HG03378 (cell line): Measurements from ENCODE around the gene LSM4.

Experiments used
- ATAC-seq: cut with Tn5 transposase; IDR thresholded peaks from one replicate; pipeline ENCODE4 v1.9.1; 2021; ENCODE audit warnings: mild to moderate bottlenecking, moderate library complexity; ENCODE audit not compliant: unreplicated experiment

LSM4 gene

DNA sequence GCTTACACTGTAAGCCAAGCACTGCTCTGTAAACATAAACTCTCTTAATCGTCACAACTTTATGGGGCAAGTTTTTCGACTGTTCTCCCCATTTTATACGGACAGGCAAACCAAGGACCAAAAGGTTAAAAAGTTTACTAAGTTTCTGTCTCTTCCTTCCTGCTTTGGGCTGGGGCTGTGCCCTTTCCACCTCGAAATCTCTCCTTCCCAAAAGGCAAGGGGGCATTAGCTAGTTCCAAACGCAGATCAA is 43.7 kb downstream of the LSM4 start:
- ATAC-seq, result no peak

DNA sequence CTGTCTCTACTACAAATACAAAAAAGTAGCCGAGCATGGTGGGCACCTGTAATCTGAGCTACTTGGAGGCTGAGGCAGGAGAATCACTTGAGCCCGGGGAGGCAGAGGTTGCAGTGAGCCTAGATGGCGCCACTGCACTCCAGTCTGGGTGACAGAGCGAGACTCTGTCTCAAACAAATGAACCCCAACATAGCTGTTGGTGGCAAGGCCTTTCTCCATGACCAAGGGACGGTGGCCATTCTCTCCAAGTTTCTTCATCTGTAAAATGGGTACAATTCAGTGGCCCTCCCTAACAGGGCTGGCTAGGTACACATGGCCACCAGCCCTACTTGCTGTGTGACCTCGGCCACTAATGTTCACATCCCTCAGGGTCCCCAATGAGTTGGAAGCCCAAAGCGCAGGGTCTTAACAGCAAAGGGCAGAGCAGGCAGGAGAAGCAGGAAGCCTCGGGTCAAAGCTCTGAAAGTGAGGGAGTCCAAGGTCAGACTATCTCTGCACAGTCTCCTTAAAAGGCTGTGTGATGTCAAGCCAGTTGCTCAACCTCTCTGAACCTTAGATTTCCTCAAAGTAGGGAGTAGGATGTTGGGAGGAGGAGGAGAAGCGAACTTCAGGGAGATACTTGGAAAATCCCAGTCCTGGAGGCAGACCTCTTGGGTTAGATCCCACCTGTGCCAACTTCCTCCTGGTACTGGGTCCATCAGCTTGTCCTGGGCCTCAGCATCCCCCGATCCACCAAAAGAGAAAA is 44.2 kb downstream of the LSM4 start:
- no peak for ATAC-seq

DNA sequence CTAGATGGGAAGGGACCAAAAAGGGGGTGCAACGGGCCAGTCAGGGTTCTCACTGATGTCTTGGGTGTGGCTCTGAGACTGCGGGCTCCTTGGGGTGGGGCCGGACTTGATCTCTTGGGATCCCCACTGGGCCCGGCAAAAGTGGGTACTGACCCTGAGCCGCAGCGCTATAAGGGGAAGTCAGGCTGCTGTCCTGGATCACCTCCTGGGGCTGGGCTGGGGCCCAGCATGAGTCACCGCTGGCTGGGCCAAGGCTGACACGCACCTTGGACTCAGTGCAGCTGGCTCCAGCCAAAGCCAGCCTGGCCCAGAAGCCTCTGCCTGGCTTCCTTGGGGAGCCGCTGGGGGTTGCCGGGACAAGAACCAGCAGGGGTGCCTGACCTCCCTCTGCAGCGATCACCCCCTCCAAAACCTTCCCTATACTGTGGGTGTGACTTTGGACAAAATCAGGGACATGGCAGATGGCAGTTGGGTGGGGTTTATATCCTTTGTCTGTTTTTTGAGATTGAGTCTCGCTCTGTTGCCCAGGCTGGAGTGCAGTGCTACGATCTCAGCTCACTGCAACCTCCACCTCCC is 48.0 kb downstream of the LSM4 start:
- no peak for ATAC-seq

DNA sequence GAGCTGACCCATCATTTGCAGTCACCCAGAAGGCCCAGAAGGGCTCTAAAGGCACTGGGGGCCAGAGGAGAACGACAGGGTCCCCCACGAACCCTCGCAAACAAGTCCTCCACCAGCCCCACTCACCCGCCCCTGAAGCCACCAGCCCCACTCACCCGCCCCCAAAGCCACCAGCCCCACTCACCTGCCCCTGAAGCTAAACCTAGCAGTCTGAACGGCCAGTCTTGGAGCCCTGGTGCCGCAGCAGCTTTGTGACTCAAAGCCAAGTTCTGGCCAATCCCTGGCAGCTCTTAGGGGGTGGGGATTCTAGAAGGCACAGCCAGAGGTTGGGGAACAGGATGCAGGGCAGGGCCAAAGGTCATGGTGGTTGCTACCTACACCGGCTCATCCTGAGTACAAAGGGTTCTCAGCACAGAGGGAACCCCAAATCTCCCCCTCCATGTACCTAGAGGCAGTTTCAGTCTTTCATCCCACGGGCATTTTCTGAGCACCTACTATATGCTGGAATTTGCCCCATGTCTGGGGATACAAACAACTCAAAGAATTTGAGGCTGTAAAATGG is 48.6 kb downstream of the LSM4 start, which contains the start of gene IQCN:
Gene IQCN, minus strand, starts transcription at position 234 of the 562 bp plus-strand sequence. CDS start 4,974 bp downstream, outside the sequence.
- no peak for ATAC-seq

DNA sequence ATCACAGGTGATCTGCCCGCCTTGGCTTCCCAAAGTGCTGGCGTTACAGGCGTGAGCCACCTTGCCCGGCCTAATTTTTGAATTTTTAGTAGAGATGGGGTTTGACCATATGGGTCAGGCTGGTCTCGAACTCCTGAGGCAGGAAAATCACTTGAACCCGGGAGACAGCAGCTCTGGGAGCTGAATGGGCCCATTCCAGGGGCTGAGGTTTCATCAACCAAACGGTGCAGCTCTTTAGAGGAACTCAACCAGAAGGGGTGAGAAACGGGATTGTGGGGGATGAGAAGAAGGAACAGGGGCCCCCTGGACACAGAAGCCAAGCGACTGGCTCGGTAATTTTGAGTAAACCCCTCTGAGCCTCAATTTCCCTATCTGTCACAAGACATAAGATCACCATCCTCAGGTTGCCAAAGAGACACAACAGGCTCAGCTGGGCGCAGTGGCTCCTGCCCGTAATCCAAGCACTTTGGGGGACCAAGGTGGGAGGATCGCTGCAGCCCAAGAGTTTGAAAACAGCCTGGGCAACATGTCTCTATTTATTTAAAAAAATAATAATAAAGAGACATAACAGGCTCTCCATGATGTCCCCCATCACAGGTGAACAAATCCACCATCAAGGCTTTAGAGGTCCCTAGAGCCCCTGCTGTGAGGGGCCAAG is 49.2 kb downstream of the LSM4 start:
- ATAC-seq, result no peak

DNA sequence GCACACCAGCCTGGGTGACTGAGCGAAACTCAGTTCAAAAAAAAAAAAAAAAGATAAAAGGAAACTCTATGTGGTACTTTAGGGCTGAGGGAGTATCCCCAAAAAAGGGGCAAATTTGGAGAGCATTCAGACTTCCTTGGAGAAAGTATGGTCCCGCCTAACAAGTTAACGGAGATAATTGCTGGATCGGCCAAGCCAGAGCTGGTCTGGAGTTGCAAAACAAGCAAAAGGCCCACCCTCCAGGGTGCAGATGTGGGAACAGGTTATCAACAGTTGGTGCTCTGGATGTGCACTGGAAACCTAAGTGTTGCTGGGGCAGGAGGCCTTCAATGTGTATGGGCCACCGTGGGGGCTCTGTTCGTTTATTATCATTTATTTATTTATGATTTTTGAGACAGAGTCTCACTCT is 51.4 kb downstream of the LSM4 start:
- ATAC-seq, result no peak

DNA sequence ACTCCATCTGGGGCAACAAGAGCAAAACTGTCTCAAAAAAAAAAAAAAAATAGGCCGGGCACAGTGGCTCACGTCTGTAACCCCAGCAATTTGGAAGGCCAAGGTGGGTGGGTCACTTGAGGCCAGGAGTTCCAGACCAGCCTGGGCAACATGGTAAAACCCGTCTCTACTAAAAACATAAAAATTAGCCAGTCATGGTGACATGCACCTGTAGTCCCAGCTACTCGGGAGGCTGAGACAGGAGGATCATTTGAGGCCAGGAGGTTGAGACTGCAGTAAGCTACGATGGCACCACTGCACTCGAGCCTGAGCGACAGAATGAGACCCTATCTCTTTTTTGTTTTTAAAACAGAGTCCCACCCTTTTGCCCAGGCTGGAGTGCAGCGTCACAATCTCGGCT is 52.5 kb downstream of the LSM4 start:
- ATAC-seq, result no peak

DNA sequence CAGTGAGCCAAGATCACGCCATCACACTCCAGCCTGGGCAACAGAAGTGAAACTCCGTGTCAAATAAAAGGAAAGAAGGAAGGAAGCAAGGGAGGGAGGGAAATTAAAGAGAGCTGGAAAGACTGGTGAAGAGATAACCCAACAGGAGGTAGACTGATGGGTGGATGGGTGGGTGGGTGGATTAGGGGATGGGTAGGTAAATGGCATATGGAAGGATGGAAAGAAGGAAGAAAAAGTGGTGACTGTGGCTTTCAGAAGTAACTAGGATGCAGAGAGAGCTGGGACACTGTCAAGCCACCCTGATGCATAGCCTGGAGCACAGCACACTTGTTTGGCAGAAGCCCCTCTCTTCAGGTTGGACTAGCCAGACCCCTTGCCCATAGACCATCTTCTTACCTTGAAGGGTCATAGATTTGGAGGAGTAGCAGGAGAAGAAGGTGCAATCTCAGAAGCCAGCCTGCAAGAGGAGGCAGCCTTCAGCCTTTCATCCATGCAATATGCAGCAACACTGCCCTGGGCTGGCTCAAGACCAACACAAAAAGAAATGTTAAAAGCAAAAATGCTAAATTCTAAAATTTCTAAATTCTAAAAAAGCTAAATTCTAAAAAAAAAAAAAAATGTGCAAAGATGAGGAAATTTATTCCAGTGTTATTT is 53.7 kb downstream of the LSM4 start:
- no peak for ATAC-seq

DNA sequence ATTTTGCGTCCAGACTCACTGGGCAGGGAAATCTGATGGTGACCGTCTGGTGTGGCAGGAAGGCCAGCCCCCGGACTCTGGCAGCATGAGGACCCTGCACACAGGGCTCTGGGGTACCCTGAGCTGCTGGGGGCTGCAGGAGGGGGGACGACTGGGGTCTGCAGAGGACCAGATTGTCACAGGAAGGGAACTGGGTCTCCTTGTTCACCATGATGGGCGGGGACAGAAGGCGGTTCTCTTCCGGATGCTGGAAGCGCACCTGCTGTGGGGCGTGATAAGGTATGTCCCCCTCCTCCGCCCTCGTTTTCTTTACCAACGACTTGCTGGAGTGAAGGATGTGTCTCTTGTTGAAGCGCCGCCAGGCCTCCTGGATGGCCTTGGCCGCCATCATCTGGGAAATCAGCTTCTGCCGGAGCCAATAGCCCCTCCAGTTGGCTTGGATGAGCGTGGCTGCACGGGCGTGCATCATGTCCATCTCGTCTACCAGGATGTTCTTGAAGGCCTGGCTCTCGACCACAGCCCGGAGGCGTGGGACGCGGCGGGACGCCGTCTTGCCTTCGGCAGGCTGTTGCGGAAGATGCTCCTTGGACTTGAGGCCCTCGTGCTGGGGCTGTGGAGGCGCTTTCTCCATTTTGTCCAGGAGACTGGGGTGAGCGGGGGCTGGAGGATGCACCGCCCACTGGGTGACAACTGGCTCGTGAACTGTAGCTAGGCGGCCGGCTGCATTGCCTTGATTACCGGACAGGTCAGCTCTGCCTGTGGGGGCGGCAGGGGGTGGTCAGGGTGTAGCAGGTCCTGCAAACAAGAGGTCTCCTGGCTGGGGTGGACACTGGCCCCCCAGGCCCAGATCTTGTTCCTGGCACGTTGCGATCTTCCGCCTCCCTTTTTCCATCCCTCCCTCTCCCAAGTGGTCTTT is 55.8 kb downstream of the LSM4 start:
- ATAC-seq, result no peak

DNA sequence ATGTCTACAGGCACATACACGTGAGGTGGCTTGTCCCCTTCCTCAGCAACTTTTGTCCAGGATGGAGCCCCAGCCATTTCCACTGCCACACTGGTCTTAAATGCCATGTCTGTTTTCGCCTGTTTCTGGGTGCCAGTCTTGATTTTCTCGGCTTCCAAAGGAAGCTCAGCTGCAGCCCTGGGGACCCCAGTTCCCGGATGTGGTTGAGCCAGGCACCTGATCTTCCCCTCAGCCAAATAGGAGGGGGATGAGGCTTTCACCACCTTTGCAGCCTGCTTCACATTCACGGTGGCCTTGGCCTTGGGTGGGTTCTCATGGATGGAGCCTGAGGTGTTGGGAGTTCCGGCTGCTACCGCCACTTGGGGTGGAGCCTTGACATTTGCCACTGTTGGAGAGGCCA is 57.3 kb downstream of the LSM4 start:
- no peak for ATAC-seq

DNA sequence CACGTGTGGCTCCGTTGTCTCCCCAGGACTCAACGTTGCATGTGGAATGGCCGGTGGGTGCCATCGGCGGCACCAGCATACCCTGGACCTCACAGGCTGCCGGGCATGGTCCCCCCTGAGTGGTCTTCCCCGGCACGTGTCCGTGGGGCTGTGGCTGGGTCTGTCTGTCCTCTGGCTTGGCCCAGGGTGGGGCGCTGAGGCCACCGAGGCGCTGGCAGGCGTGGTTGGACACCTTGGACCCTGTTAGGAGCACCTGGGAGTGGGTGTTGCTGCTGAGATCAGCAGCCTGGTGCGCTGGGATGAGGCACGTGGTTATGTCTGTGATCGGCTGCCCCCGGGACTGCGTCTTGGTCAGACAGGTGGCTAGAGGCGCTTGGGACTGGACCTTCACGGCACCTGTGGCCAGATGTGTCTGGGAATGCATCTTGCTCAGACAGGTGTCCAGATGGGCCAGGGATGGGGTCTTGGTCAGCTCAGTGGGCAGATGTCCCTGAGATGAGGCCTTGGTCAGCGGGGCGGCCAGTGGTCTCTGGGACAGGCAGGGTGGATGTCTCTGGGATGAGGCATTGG is 57.8 kb downstream of the LSM4 start:
- no peak for ATAC-seq

DNA sequence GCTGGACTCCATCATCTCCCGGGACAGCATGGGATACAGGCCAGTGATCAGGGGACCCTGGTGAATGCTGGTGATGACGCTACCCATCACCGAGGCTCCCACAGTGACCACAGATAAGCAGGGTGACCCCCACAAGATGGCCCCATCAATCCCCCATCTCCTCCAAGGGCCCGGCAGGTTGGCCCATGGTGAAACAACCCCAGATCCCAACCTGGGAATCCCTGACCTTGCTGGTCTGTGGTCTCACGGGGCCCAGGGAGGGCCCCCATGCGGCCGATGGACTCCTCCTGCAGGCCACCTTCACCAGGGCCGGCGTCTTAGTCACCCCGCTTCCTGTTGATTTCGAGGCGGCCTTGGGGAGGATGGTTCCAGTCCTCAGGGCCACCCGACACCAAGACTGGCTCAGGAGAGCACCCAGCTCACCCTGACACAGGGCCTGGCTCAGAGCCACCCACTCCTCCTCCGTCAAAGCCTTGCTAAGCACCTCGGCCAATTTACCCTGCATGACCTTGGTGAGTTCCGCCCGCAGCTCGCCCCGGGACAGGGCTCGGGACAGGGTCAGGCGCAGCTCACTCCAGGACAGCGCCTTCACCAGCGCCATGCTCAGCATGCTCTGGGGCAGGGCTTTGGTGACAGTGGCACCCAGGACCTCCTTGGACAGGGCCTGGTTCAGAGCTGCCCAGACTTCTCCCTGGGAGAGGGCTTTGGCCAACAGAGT is 58.6 kb downstream of the LSM4 start:
- ATAC-seq, result no peak

DNA sequence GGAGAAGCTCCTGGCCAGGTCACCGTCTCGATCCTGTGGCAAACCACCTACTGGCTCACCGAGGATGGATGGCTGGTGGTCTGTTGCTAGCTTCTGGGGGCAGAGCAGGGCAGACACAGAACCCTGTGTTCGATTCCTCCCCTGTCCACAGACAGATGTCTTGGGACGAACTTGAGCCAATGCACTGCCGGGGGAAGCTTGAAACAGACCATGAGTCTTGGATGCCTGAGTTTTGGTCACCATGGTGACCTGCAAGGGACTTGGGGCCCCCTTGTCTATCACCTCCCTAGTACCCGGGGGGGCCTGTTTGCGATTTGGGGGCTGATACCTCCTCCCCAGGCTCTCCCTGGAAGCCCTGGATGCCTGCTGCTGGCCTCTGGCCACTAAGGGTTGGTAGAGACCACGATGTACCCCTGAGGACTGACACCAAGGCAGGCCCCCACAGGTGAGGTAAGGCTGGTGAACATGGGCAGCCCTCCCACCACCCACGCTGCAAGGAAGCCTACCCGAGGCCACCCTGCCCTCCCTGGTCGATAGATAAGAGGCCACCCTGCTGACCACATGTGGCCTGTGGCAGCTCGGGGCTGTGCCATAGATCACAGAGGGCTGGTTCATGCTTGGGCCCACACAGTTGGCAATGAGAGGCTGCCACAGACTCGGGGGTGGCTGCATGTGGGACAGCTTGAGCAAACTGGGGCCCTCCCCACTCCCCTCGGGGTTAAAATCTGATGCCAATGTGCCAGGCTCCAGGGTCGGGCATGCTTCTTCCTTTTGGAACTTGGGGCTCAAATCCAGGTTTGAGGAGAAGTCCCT is 59.3 kb downstream of the LSM4 start:
- no peak for ATAC-seq

DNA sequence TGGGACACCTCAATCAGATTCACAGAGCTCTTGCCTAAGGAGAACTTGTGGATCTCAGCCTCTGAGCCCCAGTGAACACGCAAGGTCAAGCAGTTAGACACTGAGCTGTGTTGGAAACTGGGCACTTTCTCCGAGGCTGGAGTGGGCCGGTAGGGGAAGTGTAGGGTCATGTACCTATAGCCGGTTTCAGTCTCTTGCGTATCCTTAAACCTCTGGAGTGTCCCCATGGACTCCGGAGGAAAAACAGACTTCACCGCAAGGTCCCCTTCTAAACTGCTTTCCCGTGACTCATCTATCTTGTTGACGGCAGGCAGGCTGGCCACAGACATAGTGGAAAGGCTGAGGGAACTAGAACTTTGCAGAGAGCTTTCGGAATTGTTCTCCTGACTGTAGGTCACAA is 60.0 kb downstream of the LSM4 start:
- no peak for ATAC-seq

DNA sequence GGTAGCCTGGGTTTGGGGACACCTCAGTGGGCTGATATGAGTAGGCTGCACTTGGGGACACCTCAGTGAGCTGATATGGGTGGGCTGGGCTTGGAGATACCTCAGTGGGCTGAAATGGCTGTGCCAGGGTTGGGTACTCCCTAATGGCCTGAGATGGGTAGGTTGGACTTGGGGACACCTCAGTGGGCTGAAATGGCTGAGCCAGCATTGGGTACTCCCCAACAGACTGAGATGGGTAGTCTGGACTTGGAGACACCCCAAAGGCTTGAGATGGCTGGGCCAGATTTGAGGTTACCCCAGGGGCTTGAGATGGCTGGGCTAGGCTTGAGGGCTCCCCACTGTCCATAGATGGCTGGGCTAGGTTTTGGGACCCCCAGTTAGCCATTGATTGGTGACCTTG is 60.7 kb downstream of the LSM4 start:
- ATAC-seq, result no peak

DNA sequence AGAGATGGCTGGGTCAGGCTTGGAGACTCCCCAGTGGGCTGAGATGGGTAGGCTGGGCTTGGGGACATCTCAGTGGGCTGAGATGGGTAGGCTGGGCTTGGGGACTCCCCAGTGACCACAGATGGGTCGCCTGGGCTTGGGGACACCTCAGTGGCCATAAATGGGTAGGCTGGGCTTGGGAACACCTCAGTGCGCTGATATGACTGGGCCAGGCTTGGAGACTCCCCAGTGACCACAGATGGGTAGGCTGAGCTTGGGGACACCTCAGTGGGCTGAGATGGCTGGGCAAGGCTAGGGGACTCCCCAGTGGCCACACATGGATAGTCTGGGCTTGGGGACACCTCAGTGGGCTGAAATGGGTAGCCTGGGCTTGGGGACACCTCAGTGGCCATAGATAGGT is 61.4 kb downstream of the LSM4 start:
- no peak for ATAC-seq

DNA sequence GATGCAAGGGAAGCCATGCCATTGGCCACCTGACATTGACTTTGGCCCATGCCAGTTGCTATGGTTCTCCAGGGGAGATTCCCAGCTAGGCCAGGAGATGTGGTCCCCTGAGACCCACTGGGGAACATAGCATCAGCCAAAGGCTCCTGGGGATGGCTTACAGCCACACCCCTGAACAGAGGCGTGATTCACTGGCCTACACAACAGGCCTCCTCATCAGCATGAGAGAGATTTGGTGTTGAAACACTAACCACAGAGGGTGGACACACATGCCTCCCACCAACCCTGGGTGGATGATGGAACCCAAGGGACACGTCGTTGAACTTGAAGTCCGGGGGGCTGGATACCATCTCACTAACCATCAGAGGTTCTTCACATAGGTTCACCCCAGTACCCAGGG is 63.0 kb downstream of the LSM4 start:
- no peak for ATAC-seq

DNA sequence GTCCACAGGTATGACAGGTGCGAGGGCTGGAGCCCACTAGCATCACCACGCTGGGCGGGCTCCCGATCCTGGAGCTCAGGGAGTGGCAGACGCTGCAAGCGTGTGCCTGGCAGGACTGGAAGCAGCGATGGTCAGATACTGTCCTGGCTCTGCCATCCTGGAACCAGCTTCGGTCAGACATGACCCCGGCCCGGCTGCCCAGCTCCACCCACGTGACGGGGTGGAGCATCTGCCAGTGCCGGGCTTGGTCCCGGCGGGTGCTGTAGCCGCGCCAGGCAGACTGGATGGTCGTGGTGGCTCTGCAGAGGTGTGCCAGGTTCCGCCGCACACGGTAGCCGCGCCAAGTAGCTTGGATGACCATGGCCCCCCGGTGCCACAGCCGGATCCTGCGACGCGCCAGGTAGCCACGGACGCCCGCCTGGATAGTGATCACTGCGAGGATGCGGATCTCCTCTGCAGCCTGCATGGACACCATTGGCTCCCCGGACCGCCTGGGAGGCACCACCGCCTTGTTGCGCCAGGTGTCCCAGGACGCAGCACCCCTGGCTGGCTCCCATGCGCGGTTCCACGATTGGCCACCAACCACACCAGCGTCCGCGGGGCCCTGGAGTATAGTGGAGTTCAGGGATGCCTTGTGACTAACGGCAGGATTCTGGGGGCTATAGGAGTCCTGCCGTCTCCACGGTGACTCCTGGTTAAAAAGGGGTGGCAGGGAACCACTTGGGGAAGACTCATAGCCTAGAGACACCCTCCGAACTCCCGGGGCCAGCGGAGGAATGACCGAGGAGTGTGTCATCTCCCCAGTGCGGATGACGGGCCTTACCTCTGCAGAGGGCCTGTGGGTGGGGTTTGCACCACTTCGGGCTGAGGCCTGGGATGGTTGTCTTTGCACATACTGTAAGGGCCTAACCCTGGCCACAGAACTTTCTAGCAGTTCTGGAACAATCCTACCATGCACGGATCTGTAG is 65.1 kb downstream of the LSM4 start:
- no peak for ATAC-seq
